ENCODE results near the gene CCDC83. TPM values are rescaled to one million over a fixed set of nuclear protein-coding genes. Genes with fewer than 3 reads are reported as not detected.
"Not testable (repeated sequence)": the region's sequence is repeated elsewhere in the genome, so short reads cannot be mapped to it uniquely, and the experiment has no call there.

Gene CCDC83
- total RNA-seq, 1 experiment from 2014 or later, result not detected

DNA sequence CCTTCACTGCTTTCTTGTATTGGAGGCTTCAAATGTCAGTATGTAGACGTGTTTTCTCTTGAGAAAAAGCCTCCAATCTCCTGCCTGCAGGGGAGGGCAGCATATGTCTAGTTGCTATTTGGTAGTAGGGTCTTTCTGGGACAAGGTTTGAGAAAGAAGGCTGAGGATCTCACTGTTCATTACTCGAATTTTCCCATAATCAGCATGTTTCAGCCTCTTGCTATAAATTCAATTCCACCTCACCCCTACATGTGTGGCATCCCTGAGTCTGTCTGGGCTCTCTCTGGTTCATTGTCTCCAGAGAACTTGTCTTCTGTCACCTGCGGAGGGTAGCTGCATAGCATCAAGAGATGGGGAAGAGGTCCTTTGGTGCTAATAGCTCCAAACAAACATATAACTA is 19.5 kb upstream of the CCDC83 start:
- DNase-seq (ENCODE audit: low read depth), result no peak

DNA sequence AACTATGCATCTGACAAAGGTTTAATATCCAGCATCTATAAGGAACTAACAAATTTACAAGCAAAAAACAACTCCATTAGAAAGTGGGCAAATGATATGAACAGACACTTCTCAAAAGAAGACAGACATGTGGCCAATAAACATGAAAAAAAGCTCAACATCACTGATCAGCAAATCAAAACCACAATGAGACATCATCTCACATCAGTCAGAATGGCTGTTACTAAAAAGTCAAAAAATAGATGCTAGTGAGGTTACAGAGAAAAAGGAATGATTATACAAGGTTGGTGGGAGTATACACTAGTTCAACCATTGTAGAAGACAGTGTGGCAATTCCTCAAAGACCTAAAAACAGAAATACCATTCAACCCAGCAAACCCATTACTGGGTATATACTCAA is 14.3 kb upstream of the CCDC83 start:
- not testable (repeated sequence) for DNase-seq (ENCODE audit: low read depth)

DNA sequence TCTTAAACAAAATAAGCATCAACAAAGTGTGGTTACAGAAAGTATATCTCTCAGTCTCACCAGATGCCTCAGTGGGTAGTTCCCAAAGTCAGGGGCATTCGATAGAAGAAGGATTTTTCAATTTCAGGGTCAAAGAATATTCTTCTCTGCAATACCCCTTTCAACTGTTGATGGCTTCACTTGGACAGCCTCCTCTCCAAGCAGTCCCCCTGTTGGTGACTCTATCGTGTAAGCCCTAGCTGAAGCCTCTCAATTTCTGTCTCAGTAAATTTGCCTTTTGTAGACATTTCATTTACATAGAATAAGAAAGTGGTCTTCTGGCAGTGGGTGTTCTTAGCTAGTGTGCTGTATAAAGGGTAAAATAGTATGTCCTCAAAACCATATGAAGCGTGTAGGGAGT is 11.3 kb upstream of the CCDC83 start:
- DNase-seq (ENCODE audit: low read depth), result no peak

DNA sequence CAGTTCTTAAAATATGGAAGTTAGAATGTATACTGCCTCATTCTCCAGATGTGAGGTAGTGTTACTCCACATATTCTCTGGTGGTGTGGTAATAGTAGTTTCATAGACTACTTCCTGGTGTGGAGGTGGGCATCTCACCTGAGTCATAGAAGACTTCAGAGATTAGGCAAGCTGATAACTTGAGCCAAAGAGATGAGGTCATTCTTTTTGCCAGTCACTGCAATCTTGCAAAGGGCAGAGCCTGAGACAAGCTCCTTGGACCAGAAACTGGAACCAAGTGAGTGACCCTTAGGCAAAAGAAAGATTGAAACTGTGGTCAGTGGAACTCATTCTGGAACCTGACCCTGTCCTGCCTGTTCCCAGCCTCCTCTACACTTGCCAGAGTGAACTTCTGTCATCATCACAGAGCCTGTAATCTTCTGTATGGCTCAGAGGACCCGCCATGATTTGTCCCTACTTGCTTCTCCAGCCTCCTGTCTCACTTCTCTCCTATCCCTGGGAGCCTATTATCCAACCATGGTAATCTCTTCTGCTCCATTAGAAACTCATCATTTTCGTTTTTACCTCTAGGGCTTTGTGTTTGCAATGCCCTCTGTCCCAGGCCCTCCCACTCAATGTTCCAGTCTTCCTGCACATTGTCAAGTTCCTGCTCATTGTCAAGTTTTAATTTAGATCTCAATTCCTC is 10.6 kb upstream of the CCDC83 start:
- DNase-seq (ENCODE audit: low read depth), result peak; percentile 67

DNA sequence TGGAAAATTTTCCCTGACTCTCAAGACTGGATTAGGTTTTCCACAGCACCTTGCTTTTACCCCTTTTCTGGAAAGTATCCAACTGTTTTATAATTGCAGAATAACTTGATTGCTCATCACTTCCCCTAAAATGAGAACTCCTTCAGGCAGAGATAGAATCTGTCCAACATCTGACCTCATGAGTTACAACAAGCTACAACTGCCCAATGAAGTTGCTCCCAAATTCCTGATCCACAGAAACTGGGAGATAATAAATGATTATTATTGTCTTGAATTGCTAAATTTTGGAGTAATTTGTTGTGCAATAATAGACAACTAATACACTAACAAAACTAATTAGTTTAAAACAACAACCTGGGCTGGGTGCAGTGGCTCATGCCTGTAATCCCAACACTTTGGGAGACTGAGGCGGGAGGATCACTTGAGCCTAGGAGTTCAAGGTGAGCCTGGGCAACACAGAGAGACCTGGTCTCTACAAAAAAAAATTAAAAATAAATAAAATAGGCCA is 10.0 kb upstream of the CCDC83 start:
- DNase-seq (ENCODE audit: low read depth), result no peak

DNA sequence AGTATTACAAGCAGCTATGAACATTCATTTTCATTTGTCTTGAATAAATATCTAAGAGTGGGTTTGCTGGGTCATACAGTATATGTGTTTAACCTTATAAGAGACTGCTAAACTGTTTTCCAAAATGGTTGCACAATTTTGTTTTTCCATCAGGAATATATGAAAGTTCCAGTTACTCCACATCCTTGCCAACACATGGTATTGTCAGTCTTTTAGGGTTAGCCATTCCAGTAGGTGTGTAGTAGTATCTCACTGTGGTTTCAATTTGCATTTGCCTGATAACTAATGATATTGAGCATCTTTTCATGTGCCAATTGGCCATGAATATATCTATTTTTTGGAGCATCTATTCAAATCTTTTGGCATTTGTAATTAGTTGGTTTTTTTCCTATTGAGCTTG is 7.7 kb upstream of the CCDC83 start:
- DNase-seq (ENCODE audit: low read depth), result no peak

DNA sequence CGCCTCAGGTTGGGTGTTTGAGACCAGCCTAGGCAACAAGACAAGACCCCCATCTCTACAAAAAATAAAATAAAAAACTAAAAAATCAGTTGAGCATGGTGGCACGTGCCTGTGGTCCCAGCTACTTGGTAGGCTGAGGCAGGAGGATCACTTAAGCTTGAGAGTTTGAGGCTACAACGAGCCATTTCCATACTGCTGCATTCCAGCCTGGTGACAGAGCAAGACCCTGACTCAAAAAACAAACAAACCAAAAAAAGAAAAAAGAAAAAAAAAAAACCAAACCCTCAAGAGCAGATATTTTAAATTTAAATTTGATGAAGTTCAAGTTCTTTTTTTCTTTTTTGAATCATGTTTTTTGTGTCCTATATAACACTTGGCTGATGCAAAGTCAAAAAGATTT is 7.2 kb upstream of the CCDC83 start:
- DNase-seq (ENCODE audit: low read depth), result no peak

DNA sequence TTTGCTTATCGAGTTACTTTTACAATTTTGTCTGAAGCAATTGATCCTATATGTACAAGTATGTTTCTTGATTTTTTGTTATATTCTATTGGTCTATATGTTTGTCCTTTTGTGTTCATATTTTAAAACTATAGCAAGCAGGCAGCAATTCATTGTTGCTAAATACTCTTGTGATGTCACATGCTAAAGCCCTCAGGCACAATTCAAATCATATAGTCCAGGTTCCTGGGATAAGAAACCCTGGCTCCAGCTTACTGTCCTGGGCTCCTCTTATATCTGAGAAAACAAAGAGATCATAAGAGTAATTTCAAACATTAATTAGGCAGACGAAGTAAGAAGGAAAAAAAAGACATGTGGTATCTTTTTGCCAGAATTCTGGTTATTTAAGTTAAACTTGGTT is 6.6 kb upstream of the CCDC83 start:
- no peak for DNase-seq (ENCODE audit: low read depth)

DNA sequence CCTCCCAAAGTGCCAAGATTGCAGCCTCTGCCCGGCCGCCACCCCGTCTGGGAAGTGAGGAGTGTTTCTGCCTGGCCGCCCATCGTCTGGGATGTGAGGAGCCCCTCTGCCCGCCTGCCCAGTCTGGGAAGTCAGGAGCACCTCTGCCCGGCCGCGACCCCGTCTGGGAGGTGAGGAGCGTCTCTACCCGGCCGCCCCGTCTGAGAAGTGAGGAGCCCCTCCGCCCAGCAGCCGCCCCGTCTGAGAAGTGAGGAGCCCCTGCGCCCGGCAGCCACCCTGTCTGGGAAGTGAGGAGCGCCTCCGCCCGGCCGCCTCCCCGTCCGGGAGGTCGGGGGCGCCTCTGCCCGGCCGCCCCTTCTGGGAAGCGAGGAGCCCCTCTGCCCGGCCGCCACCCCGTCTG is 2.4 kb upstream of the CCDC83 start:
- not testable (repeated sequence) for DNase-seq (ENCODE audit: low read depth)

DNA sequence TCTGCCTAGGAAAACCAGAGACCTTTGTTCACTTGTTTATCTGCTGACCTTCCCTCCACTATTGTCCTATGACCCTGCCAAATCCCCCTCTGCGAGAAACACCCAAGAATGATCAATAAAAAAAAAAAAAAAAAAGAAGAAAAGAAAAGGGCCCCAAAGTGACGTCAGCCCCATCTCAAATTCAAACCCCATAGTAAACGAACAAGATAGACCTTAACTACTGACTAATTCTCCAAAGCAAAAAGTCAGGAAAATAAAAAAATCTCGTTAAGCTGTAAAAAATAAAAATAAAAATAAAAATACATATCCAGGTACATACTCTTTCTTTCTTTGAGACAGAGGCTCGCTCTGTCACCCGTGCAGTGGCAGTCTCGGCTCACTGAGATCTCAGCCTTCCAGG is 1.6 kb upstream of the CCDC83 start:
- DNase-seq (ENCODE audit: low read depth), result not testable (repeated sequence)

DNA sequence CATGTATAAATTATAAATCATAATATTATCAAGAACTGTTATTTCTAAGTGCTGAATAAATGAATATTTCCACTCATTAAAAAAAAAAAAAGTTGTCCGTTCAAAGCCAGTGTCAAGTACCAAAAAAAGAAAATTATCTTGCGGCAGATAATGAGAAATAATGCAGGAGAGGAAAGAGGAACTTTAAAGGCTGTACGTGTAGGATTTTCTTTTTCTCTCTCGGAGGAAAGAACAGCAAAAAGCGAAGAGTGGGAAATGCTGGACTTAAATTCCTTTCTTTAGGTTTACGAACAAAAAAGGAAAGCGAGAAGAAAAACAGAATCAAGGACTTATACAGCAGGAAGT is 999 bp upstream of the CCDC83 start:
- no peak for DNase-seq (ENCODE audit: low read depth)

DNA sequence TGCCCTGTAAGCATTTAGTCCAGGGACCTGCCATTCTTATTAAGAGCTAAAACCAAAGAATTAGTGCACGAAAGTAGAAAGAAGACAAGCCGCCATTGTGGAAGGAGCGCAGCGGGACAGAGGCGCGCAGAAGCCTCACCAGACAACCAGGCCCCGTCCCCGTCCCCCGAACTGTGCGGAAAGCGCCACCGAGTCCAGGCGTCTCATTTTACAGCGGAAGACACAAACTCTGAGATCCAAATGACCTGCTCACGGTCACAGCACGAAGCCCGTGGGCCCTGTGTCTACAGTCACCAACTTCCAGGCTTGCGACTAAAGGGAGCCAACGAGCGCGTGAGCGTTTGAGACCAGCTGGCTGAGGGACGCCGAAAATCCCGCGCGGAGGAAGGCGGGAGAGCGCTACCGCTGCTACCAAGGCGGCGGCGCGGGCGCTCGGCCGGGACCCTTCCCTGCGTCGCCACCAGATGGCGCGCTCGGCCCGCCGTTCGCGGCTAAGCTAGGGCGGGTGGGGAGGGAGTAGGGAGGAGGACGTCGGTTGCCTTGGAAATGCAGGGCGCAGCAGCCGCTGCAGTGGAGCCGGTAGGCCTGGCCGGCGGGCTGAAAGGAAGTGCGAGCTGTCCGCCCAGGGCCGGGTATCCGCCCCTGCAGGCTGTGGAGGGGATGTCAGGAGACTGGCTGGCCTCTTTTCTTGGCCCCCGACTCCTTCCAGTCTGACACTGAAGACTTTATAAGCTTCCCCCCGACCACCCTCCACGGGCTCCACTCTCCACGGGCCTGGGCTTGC is 434 bp upstream of the CCDC83 start:
- peak; percentile 93 for DNase-seq (ENCODE audit: low read depth)

DNA sequence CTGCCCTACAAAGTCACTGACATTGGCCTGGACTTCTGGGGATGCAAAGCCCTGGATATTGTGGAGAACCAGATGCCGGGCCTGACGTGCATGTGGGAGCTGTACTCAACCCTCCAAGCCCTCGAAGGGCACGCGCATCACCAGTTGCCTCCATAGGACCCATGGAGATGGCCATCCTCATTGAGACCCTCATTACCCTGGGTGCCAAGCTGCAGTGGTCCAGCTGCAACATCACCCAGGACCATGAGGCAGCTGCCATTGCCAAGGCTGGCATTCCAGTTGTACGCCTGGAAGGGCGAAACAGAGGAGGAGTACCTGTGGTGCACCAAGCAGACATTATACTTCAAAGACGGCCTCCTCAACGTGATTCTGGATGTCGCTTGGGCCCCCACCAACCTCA is 1.9 kb downstream of the CCDC83 start:
- no peak for DNase-seq (ENCODE audit: low read depth)

DNA sequence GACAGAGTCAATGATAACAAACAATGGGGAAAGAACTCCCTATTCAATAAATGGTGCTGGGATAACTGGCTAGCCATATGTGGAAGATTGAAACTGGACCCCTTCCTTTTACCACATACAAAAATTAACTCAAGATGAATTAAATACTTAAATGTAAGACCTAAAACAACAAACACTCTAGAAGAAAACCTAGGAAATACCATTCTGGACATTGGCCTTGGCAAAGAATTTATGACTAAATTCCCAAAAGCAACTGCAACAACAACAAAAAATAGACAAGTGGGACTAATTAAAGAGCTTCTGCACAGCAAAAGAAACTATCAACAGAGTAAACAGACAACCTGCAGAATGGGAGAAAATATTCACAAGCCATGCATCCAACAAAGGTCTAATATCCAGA is 4.4 kb downstream of the CCDC83 start:
- not testable (repeated sequence) for DNase-seq (ENCODE audit: low read depth)

DNA sequence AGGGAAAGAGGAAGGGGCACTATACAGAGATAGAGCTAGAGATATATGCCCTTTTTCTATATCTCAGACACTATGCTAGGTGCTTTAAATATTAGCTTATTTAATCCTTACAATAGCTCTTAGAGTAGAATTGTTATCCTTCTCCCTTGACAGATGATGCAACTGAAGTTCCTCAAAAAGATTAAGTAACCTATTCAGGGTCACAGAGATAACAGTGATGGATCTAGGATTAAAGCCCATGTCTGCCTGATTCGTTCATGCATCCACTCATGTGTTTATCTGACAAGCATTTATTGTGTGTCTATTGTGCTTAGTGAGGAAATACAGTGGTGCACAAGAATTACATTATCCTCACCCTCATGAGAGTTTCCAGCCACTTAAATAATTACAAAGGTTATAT is 8.7 kb downstream of the CCDC83 start:
- no peak for DNase-seq (ENCODE audit: low read depth)

DNA sequence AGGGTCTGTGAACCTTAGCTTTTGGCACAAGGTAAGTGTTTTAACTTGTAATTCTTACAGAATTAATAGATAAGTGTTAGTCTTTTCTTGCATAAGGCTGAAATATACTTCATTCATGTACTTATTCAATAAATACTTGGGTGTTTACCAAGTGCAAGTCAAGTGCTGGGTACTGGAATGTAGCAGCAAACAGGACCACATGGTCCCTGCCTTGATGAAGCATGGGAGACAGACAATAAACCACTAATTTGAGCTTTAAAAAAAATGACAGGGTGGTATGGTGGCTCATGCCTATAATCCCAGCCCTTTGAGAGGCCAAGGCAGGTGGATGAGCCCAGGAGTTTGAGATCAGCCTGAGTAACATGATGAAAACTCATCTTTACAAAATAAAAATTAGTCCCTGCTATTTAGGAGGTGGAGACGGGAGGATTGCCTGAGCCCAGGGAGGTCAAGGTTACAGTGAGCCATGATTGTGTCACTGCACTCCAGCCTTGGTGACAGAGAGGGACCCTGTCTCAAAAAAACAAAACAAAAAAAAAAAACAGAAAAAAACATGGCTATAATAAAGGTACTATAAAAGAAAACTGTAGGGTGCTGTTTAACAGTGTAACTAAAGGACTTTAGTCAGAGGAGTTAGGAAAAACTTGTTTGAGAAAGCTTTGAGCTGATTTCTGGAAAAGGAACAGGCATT is 11.1 kb downstream of the CCDC83 start:
- DNase-seq (ENCODE audit: low read depth), result no peak

DNA sequence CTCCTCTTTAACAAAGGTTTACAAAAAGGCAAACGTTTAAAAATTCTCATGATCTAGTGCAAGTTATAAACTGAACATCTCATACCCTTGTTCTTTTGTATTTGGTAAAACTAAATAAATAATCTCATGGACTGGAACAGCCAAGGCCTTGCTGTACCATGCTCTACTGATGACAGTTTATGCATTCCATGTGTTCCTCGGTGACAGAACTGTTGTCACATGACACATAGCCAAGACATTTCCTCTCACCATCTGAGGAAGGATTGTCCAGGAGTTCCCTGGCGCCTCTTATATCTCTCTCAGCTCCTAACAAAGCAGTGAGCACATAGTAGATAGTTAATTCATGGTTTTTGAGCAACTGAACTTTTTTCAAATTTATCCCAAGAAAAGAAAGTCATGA is 12.6 kb downstream of the CCDC83 start:
- DNase-seq (ENCODE audit: low read depth), result no peak

DNA sequence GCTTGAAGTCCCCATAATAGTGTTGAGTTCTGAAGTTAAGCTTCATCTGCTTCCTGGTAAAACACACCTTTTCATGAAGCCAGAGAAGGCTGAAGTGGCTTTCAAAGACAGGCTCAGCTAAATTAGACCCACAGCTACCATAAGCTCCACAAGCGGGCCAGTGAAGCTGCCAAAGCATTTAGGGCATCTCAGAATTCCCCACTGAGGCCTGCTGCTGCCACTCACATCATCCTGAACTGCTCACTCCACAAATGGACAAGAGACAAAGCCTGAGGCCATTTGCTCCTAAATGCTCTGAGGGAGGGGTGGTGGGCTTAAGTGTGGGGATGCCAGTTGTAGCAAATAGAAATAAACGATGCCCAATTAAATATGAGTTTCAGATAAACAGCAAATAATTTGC is 14.6 kb downstream of the CCDC83 start:
- DNase-seq (ENCODE audit: low read depth), result no peak

DNA sequence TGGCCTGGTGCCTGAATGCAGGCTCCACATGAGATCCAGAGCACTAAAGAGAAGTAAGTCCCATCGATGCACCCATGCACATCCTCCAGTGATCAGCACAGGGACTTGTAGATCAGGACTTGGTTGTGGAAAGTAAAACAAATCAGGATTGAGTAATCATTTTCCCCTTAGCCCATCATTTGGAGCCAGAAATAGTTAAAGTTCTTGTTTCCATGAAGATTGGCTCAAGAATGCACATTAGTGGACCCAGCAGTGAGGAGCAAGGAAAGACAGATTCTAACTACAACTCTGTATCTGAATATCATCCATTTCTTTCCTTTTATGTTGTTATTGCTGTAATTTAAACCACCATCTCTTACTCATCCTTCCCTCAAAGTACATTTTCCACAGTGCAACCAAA is 19.1 kb downstream of the CCDC83 start:
- no peak for DNase-seq (ENCODE audit: low read depth)

DNA sequence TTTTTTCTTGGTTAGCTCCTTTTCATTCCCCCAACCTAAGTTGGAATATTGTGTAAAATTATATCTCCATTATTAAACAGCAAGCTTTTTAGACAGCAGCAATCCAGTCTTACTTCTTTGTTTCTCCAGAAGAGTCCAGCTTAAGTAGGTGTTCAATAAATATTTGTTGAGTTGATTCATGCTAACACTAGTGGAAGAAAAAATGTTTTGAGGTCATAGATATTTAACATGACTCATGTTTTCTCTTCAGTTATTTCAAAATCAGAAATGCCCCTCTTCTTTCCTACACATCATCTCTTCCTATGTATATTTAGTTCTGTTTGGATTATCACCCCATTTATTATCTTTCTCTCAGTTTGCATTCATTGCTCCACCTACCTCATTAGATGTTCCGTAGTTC is 20.3 kb downstream of the CCDC83 start:
- DNase-seq (ENCODE audit: low read depth), result no peak

DNA sequence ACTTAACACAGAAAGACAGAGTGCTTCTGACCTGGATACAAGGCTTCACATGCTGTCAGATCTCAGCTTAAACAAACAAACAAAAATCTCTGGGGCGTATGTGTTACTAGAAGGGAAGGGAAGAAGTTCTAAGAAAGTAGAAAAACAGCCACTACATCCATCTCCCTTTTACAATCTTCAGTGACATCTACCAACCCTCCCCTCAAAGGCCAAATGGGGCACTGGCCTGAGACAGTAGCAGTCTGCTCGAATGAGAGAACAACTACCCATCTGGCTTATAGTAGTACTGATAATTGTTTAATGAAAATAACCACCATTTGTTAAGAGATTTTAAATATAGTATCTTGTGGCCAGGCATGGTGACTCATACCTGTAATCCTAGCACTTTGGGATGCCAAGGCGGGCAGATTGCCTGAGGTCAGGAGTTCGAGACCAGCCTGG is 29.4 kb downstream of the CCDC83 start:
- DNase-seq (ENCODE audit: low read depth), result no peak

DNA sequence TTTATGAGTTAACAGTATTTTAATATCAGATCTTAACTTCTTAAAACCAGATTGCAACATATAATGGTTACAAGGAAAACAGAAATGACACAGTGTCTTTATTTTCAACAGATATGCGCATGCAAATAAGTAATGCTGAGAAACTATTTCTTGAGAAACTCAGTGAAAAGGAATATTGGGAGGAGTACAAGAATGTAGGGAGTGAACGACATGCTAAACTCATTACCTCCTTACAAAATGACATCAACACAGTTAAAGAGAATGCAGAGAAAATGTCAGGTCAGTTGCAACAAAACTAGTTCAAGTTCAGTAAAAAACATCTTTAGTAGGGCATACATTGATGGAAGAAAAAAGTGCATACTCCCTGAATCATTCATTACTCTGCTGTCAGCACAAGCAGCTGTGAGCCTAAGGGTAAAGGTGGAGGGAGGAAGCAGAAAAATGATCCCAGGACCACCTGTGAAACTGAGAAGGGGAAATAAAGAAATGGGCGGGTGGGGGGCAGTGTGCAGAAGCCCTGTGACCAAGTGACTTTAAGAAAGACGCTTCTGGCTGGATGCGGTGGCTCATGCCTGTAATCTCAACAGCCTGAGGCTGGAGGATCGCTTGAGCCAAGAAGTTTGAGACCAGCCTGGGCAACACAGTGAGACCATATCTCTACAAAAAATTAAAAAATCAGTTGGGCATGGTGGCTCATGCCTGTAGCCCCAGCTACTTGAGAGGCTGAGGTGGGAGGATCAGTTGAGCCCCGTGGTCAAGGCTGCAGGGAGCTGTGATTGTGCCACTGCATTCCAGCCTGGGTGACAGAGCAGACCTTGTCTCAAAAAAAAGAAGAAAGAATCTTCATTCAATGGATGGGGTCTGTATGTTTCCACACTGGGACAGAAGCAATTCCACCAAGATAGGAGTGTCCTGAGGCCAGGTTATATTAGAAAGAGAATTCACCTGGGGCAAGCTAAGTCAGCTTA is 31.2 kb downstream of the CCDC83 start:
- no peak for DNase-seq (ENCODE audit: low read depth)

All from Daoy (cell line).